Calu3 (cell line): ENCODE results near the gene MPPED2. TPM values are rescaled to one million over a fixed set of nuclear protein-coding genes. Genes with fewer than 3 reads are reported as not detected.

Experiments used
- BruUV-seq: library from RNA; stranded (reverse); fragments of 400-500 nt; replicated peaks from 2 replicates; lab custom pipeline; 2021; lab: Mats Ljungman, UMichigan
- CTCF ChIA-PET: fragments of 300-600 bp; sonication (Branson Sonifier 250); formaldehyde crosslinking; loops from one replicate; lab custom pipeline; 2022; ENCODE audit warnings: antibody characterized with exemption; lab: Charles Lee
- DNase-seq: peaks from one replicate; pipeline ENCODE4 v3.0.0; 2022
- H3K27ac Mint-ChIP-seq: one replicate; pipeline ENCODE4 v1.8.0; 2022; ENCODE audit warnings: mixed read lengths; ENCODE audit not compliant: unreplicated experiment
- H3K27me3 Mint-ChIP-seq: one replicate; pipeline ENCODE4 v1.8.0; 2022; ENCODE audit warnings: mixed read lengths; ENCODE audit not compliant: unreplicated experiment
- H3K36me3 Mint-ChIP-seq: one replicate; pipeline ENCODE4 v1.8.0; 2022; ENCODE audit warnings: mild to moderate bottlenecking, moderate library complexity, mixed read lengths; ENCODE audit not compliant: insufficient read depth, unreplicated experiment
- H3K4me1 Mint-ChIP-seq: one replicate; pipeline ENCODE4 v1.8.0; 2022; ENCODE audit warnings: mild to moderate bottlenecking, low read depth, mixed read lengths; ENCODE audit not compliant: unreplicated experiment
- H3K4me3 Mint-ChIP-seq: one replicate; pipeline ENCODE4 v1.8.0; 2022; ENCODE audit warnings: mild to moderate bottlenecking, low read depth, moderate library complexity, mixed read lengths; ENCODE audit not compliant: unreplicated experiment
- H3K9me3 Mint-ChIP-seq: one replicate; pipeline ENCODE4 v1.8.0; 2022; ENCODE audit warnings: low read depth, mixed read lengths; ENCODE audit not compliant: unreplicated experiment
- intact Hi-C: fragments of 100-400 bp; cut with micrococcal nuclease; formaldehyde crosslinking; loops from one replicate; pipeline ENCODE4 v1.10.0; 2022; ENCODE audit not compliant: unreplicated experiment
- total RNA-seq: library from RNA; stranded (reverse); gene quantifications from 2 replicates; pipeline ENCODE4 v1.2.3, GENCODE V29; 2022
- TF ChIP-seq, protein P1 (sequence below): fragments of 200-600 bp; IDR thresholded peaks from one replicate; pipeline ENCODE4 v1.8.0; 2022; ENCODE audit warnings: antibody characterized with exemption; ENCODE audit not compliant: unreplicated experiment

MPPED2 gene
- total RNA-seq, 1 experiment from 2014 or later = not detected

DNA sequence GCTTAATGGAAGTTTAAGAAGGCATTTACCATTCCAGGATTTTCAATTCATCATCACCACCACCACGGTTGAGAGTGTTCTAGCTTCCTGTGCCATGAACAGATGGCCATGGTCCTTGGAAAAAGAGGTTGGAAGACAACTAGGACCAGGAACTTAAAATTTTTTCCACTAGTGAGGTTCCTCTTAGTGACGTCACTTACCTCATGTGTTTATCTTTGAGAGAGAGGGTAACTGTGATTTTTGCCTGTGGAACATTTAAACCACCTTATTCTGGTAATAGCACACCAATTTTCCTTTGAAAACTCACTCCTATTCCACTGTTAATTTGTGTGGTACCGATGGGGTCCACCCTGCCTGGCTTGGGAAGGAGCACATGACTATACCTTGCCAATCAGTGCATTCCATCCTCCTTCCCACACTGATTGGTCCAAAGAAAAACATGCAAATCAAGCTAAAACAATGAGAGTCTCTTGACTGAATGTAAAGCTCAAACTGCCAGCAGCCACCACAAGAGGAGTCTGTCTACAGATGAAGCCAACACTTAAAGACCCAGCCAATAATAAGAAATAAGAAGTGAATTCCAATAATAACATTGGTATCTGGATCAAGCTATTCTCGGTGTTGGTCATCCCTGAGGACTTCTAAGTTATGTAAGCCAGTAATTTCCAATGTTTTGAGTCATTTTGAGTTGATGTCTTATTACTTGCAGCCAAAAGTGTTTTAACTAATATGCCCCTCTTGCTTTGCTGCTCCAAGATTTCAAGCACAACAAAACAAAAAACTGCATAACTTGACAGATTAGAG lies 111.8 kb downstream of the MPPED2 start:
- H3K27ac Mint-ChIP-seq = no peak overlapping the region

DNA sequence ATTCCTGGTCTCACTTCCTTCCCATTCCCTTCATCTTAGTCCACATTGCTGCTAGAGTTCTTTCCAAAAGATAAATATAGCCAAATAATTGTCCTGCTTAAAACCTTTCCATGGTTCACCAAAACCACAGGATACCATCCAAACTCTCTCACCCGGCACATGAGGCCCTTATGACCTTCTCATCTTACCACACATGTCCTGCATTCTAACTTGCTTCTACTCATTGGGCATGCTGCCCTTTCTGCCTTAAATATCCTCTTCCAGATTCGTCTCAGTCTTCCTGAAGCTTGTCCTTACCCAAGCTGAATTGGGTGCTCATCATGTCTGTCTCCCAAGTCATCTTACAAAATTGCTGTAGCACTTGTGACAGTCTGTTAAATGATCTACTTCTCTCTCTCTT lies 114.9 kb downstream of the MPPED2 start:
- TF ChIP-seq, protein P1, sequence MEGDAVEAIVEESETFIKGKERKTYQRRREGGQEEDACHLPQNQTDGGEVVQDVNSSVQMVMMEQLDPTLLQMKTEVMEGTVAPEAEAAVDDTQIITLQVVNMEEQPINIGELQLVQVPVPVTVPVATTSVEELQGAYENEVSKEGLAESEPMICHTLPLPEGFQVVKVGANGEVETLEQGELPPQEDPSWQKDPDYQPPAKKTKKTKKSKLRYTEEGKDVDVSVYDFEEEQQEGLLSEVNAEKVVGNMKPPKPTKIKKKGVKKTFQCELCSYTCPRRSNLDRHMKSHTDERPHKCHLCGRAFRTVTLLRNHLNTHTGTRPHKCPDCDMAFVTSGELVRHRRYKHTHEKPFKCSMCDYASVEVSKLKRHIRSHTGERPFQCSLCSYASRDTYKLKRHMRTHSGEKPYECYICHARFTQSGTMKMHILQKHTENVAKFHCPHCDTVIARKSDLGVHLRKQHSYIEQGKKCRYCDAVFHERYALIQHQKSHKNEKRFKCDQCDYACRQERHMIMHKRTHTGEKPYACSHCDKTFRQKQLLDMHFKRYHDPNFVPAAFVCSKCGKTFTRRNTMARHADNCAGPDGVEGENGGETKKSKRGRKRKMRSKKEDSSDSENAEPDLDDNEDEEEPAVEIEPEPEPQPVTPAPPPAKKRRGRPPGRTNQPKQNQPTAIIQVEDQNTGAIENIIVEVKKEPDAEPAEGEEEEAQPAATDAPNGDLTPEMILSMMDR = no peak
- no TSS peak for BruUV-seq
- H3K27ac Mint-ChIP-seq = no peak overlapping the region
- H3K4me1 Mint-ChIP-seq = no peaks in the 10 kb centered on the region
- CTCF ChIA-PET = no interaction called here
- intact Hi-C loops = no loop called here
- H3K27me3 Mint-ChIP-seq = no peaks in the 10 kb centered on the region
- H3K9me3 Mint-ChIP-seq = peaks cover 3% of the 10 kb centered on the region
- no peak overlapping the region for H3K4me3 Mint-ChIP-seq
- H3K36me3 Mint-ChIP-seq = no peaks in the 10 kb centered on the region
- no peak for DNase-seq

More for the DNA sequence above, 111.8 kb downstream of the MPPED2 start:
- Mint-ChIP-seq H3K9me3 (peaks cover 3% of the 10 kb centered on the region), H3K27me3 (no peaks in the 10 kb centered on the region), H3K36me3 (no peaks in the 10 kb centered on the region), H3K4me3 (no peak overlapping the region), H3K4me1 (no peaks in the 10 kb centered on the region)
- CTCF ChIA-PET = no interaction called here
- TF ChIP-seq, protein P1 = no peak
- DNase-seq = no peak
- BruUV-seq = no TSS peak
- intact Hi-C loops = no loop called here

DNA sequence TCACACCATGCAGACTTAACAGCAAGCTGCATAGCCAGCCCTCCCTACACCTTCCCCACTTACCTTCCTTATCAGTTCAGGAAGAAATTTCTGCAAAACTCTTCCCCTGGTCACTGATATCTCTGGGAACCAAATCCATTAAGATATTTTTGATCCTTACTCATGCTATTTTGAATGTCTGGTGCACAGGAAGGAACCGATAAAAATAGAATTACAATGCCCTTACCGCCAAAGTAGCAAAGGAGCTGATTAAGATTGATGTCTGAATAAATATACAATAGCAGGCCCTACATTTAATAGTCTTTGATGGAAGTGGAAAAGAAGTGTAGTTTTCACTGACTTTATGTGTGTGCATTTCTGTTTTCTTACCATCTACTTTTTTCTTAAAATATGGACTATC lies 117.3 kb downstream of the MPPED2 start:
- no peaks in the 10 kb centered on the region for H3K36me3 Mint-ChIP-seq
- H3K4me1 Mint-ChIP-seq = no peaks in the 10 kb centered on the region
- CTCF ChIA-PET = no interaction called here
- TF ChIP-seq, protein P1 = no peak
- no peak overlapping the region for H3K4me3 Mint-ChIP-seq
- H3K27ac Mint-ChIP-seq = no peak overlapping the region
- no TSS peak for BruUV-seq
- no peak for DNase-seq
- H3K9me3 Mint-ChIP-seq = peaks cover 3% of the 10 kb centered on the region
- intact Hi-C loops = no loop called here
- H3K27me3 Mint-ChIP-seq = no peaks in the 10 kb centered on the region

DNA sequence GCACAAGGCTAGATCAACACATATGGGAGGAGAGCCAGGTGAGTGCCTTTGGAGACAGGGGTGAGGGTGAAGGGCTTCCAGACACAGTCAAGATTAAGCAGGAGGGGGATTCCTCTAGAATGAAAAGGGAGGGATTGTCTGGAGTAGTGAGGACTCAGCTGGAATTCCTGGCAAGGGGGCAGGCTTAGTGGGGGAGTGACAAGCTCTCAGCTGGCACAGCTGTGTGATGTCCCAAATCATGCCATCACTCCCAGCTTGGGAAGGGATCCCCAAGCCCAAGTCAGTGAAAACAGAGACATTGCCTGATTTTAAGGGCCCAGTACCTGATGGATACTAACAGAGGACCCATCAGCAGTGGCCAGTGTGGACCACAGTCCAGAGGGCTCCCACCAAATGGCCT lies 119.0 kb downstream of the MPPED2 start:
- H3K27ac Mint-ChIP-seq = no peak overlapping the region
- CTCF ChIA-PET = interaction anchor here (0.7 kb wide), 1 partner anchor 19 kb away, joined by 3 read pairs; no protein-coding TSS in a partner anchor
- no TSS peak for BruUV-seq
- peaks cover 3% of the 10 kb centered on the region for H3K9me3 Mint-ChIP-seq
- no peaks in the 10 kb centered on the region for H3K4me1 Mint-ChIP-seq
- TF ChIP-seq, protein P1 = no peak
- intact Hi-C loops = no loop called here
- H3K4me3 Mint-ChIP-seq = no peak overlapping the region
- no peaks in the 10 kb centered on the region for H3K36me3 Mint-ChIP-seq
- no peaks in the 10 kb centered on the region for H3K27me3 Mint-ChIP-seq
- no peak for DNase-seq
